ENCODE measurements around the gene FAM209B. TPM values are rescaled to one million over a fixed set of nuclear protein-coding genes. Genes with fewer than 3 reads are reported as not detected.

The FAM209B gene
- polyA plus RNA-seq, 2 of the 4 experiments (the other 2 are of a cell fraction), result 0.46 to 0.78 TPM

GRCh38 chr20:56575961-56576360, 42.9 kb downstream of the FAM209B start:
- no peak for FAIRE-seq
- CTCF ChIA-PET, result interaction anchor here (0.6 to 11.1 kb wide), 7 partner anchors 10 to 398 kb away, joined by 3 to 94 read pairs (median 4); no protein-coding TSS in a partner anchor

GRCh38 chr20:56579301-56579710, 46.3 kb downstream of the FAM209B start:
- H3K27ac ChIP-seq, result no peak overlapping the region
- FAIRE-seq, result no peak
- POLR2A ChIA-PET, result no interaction called here
- WGBS (ENCODE audit: missing lambda C conversion rate), result 70% methylated on average over 6 of the region's 6 CpGs
- no peak for ATAC-seq
- no peak overlapping the region for H3K4me3 ChIP-seq
- CTCF ChIA-PET, result interaction anchor here (0.8 to 11.1 kb wide), 7 partner anchors 16 to 482 kb away, joined by 3 to 94 read pairs (median 4); no protein-coding TSS in a partner anchor
- no peak for DNase-seq (ENCODE audit: low read depth in 1 of 2, low spot score in 1 of 2)
- no peaks in the 10 kb centered on the region for H3K9me3 ChIP-seq
- no peak overlapping the region for H3K4me2 ChIP-seq
- no peaks in the 10 kb centered on the region for H3K4me1 ChIP-seq
- TF ChIP-seq KDM1A (IDR thresholded peaks at IDR 0.05; ENCODE audit: low read depth), result no peak

More at GRCh38 chr20:56575961-56576360, 42.9 kb downstream of the FAM209B start:
- Histone ChIP-seq H3K4me3 (no peak overlapping the region), H3K4me1 (no peaks in the 10 kb centered on the region), H3K9me3 (peaks cover 3% of the 10 kb centered on the region; the same call in 1 of the 3 replicates), H3K27ac (no peak overlapping the region), H3K4me2 (no peak overlapping the region)
- POLR2A ChIA-PET, result no interaction called here
- TF ChIP-seq PHF8 (IDR thresholded peaks at IDR 0.05; ENCODE audit: borderline replicate concordance, low read depth) (no peak), TFCP2L1 (CRISPR knock-in tag; IDR thresholded peaks at IDR 0.05) (no peak), RNF2 (IDR thresholded peaks at IDR 0.05; ENCODE audit: borderline replicate concordance, low read depth) (no peak), FOXS1 (CRISPR knock-in tag; IDR thresholded peaks at IDR 0.05) (no peak), HOXB5 (CRISPR knock-in tag; IDR thresholded peaks at IDR 0.05) (no peak), CTCF (IDR thresholded peaks at IDR 0.05) (no peak), EP300 (IDR thresholded peaks at IDR 0.05) (no peak), ZFP36 (IDR thresholded peaks at IDR 0.05; ENCODE audit: borderline replicate concordance, partially characterized antibody) (no peak), RFX5 (IDR thresholded peaks at IDR 0.05) (no peak), HES2 (IDR thresholded peaks at IDR 0.05) (no peak), CBX2 (IDR thresholded peaks at IDR 0.05; ENCODE audit: borderline replicate concordance, low read depth) (no peak), POLR2A (IDR thresholded peaks at IDR 0.05; ENCODE audit: low read length) (no peak), EHF (CRISPR knock-in tag; IDR thresholded peaks at IDR 0.05) (no peak), HOXA7 (CRISPR knock-in tag; IDR thresholded peaks at IDR 0.05) (no peak), JUNB (IDR thresholded peaks at IDR 0.05) (no peak), MAFK (IDR thresholded peaks at IDR 0.05; ENCODE audit: partially characterized antibody) (no peak), RARB (CRISPR knock-in tag; IDR thresholded peaks at IDR 0.05) (no peak)
- WGBS (ENCODE audit: missing lambda C conversion rate), result 92% methylated on average over 4 of the region's 4 CpGs
- no peak for ATAC-seq
- no peak for DNase-seq (ENCODE audit: low read depth in 1 of 2, low spot score in 1 of 2)

- 86% methylated on average over 12 of the region's 12 CpGs for WGBS (ENCODE audit: missing lambda C conversion rate)
- Histone ChIP-seq H3K9me3 (no peaks in the 10 kb centered on the region), H3K4me2 (no peak overlapping the region), H3K4me1 (no peaks in the 10 kb centered on the region), H3K4me3 (no peak overlapping the region), H3K27ac (no peak overlapping the region)
- CTCF ChIA-PET, result interaction anchor here (1.0 to 11.1 kb wide), 3 partner anchors 23 to 50 kb away, joined by 3 to 94 read pairs (median 10); no protein-coding TSS in a partner anchor
- FAIRE-seq (no peak), ATAC-seq (no peak), DNase-seq (ENCODE audit: low read depth in 1 of 2, low spot score in 1 of 2) (no peak)
- TF ChIP-seq CBX2 (IDR thresholded peaks at IDR 0.05; ENCODE audit: borderline replicate concordance, low read depth) (no peak), RCOR1 (IDR thresholded peaks at IDR 0.05; ENCODE audit: low read depth, low read length) (no peak), BHLHE40 (IDR thresholded peaks at IDR 0.05; ENCODE audit: low read depth, low read length) (no peak), JUN (IDR thresholded peaks at IDR 0.05) (no peak), GATA3 (IDR thresholded peaks at IDR 0.05; ENCODE audit: borderline replicate concordance) (no peak), HEYL (CRISPR knock-in tag; IDR thresholded peaks at IDR 0.05) (no peak), ZC3H11A (IDR thresholded peaks at IDR 0.05) (no peak), HDAC2 (IDR thresholded peaks at IDR 0.05) (no peak), EHF (CRISPR knock-in tag; IDR thresholded peaks at IDR 0.05) (no peak), CHD4 (IDR thresholded peaks at IDR 0.05; ENCODE audit: borderline replicate concordance) (no peak), EP300 (IDR thresholded peaks at IDR 0.05) (no peak), SMC3 (IDR thresholded peaks at IDR 0.05) (no peak)
- POLR2A ChIA-PET, result no interaction called here
These were observed 47.2 kb downstream of the FAM209B start for GRCh38 chr20:56580226-56580625.

Data from A549 (cell line).